Left lobe of liver (tissue), 2 donors: ENCODE results near the gene CX3CL1. TPM values are rescaled to one million over a fixed set of nuclear protein-coding genes. Genes with fewer than 3 reads are reported as not detected.
"Not testable (repeated sequence)": the region's sequence is repeated elsewhere in the genome, so short reads cannot be mapped to it uniquely, and the experiment has no call there.

ENCODE experiments used
- ATAC-seq: fragments of 200-7000 bp; cut with Tn5 transposase; one replicate; pipeline ENCODE4 v1.9.1; 2020; ENCODE audit warnings: mild to moderate bottlenecking, moderate library complexity
- DNase-seq: peaks from one replicate; pipeline ENCODE4 v3.0.0-alpha.2; 2020; ENCODE audit warnings: low spot score
- total RNA-seq: library from RNA; stranded (reverse); gene quantifications from one replicate; pipeline ENCODE4 v1.2.1, GENCODE V29; 2021
- donor health status: DM: no; HTN: no; CAD: no; lungs with moderate emphysema.
- donor health status: DM: no; HTN: yes; CAD: no.

Gene CX3CL1
- total RNA-seq, 1 donor from 2014 or later = 13.8 TPM

DNA sequence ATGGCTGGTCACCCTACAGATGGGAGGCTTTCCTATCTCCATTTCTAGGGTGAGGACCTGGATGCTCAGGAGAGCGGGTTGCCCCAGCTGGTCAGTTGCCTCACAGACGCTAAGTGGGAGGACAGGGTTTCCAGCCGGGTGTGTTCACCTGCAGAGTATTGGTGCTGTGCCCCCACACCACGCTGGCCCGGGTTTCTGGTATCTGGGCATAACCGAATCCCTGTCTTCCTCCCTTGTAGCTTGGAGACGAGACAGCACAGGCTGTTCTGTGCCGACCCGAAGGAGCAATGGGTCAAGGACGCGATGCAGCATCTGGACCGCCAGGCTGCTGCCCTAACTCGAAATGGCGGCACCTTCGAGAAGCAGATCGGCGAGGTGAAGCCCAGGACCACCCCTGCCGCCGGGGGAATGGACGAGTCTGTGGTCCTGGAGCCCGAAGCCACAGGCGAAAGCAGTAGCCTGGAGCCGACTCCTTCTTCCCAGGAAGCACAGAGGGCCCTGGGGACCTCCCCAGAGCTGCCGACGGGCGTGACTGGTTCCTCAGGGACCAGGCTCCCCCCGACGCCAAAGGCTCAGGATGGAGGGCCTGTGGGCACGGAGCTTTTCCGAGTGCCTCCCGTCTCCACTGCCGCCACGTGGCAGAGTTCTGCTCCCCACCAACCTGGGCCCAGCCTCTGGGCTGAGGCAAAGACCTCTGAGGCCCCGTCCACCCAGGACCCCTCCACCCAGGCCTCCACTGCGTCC is 9.7 kb downstream of the CX3CL1 start:
- ATAC-seq (no peak), DNase-seq (no peak)

DNA sequence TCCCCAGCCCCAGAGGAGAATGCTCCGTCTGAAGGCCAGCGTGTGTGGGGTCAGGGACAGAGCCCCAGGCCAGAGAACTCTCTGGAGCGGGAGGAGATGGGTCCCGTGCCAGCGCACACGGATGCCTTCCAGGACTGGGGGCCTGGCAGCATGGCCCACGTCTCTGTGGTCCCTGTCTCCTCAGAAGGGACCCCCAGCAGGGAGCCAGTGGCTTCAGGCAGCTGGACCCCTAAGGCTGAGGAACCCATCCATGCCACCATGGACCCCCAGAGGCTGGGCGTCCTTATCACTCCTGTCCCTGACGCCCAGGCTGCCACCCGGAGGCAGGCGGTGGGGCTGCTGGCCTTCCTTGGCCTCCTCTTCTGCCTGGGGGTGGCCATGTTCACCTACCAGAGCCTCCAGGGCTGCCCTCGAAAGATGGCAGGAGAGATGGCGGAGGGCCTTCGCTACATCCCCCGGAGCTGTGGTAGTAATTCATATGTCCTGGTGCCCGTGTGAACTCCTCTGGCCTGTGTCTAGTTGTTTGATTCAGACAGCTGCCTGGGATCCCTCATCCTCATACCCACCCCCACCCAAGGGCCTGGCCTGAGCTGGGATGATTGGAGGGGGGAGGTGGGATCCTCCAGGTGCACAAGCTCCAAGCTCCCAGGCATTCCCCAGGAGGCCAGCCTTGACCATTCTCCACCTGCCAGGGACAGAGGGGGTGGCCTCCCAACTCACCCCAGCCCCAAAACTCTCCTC is 10.4 kb downstream of the CX3CL1 start:
- no peak for ATAC-seq
- no peak for DNase-seq

DNA sequence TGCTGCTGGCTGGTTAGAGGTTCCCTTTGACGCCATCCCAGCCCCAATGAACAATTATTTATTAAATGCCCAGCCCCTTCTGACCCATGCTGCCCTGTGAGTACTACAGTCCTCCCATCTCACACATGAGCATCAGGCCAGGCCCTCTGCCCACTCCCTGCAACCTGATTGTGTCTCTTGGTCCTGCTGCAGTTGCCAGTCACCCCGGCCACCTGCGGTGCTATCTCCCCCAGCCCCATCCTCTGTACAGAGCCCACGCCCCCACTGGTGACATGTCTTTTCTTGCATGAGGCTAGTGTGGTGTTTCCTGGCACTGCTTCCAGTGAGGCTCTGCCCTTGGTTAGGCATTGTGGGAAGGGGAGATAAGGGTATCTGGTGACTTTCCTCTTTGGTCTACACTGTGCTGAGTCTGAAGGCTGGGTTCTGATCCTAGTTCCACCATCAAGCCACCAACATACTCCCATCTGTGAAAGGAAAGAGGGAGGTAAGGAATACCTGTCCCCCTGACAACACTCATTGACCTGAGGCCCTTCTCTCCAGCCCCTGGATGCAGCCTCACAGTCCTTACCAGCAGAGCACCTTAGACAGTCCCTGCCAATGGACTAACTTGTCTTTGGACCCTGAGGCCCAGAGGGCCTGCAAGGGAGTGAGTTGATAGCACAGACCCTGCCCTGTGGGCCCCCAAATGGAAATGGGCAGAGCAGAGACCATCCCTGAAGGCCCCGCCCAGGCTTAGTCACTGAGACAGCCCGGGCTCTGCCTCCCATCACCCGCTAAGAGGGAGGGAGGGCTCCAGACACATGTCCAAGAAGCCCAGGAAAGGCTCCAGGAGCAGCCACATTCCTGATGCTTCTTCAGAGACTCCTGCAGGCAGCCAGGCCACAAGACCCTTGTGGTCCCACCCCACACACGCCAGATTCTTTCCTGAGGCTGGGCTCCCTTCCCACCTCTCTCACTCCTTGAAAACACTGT is 11.3 kb downstream of the CX3CL1 start:
- DNase-seq (no peak), ATAC-seq (peak; percentile 11)

DNA sequence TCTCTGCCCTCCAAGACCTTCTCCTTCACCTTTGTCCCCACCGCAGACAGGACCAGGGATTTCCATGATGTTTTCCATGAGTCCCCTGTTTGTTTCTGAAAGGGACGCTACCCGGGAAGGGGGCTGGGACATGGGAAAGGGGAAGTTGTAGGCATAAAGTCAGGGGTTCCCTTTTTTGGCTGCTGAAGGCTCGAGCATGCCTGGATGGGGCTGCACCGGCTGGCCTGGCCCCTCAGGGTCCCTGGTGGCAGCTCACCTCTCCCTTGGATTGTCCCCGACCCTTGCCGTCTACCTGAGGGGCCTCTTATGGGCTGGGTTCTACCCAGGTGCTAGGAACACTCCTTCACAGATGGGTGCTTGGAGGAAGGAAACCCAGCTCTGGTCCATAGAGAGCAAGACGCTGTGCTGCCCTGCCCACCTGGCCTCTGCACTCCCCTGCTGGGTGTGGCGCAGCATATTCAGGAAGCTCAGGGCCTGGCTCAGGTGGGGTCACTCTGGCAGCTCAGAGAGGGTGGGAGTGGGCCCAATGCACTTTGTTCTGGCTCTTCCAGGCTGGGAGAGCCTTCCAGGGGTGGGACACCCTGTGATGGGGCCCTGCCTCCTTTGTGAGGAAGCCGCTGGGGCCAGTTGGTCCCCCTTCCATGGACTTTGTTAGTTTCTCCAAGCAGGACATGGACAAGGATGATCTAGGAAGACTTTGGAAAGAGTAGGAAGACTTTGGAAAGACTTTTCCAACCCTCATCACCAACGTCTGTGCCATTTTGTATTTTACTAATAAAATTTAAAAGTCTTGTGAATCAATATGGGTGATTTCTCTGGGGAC is 12.2 kb downstream of the CX3CL1 start:
- DNase-seq (no peak), ATAC-seq (peak; percentile 24)

DNA sequence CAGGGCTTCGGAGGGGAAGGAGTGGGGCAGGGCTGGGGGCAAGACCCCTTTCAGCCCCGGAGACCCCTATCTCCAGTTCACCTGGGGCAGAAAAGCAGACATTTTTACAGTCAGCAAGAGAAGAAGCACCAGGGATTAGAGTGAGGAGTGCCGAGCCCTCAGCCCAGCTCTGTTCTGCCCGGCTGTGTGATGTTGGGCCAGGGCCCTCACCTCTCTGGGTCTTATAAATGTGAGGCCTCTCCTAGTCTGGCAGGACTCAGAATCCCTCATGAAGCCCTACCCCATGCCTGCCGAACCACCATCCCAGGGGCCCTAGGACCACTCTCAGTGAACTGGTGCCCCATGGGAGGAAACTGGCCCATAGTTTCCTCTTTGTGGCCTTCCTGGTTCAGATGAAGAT is 12.8 kb downstream of the CX3CL1 start:
- no peak for DNase-seq
- ATAC-seq = no peak

GRCh38 chr16:57386381-57386951 is 14.2 kb downstream of the CX3CL1 start:
- no peak for DNase-seq
- no peak for ATAC-seq

DNA sequence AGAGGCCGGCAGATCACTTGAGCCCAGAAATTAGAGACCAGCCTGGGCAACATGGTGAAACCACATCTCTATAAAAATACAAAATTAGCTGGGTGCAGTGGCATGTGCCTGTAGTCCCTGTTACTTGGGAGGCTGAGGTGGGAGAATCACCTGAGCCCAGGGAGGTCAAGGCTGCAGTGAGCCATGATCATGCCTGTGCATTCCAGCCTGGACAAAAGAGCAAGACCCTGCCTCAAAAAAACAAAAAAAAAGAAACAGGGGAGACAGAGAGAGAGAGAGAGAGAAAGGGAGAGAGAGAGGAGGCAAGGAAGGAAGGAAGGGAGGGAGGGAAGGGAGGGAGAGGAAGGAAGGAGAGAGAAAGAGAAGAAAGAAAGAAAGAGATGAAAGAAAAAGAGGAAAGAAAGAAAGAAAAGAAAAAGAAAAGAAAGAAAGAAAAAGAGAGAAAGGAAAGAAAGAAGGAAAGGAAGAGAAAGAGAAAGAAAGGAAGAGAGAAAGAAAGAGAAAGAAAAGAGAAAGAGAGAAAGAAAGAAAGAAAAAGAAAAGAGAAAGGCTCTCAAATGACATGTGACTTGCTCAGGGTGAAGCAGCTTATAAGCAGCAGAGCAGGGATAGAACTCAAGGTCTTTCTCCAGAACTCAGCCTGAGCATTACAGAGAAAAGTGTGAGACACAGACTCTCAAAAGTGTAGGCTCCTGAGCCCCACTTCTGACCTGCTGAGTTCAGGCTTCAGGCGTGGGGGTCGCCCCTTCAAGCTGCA is 15.5 kb downstream of the CX3CL1 start:
- ATAC-seq (no peak), DNase-seq (no peak)

GRCh38 chr16:57388359-57389086 is 16.2 kb downstream of the CX3CL1 start:
- ATAC-seq (no peak), DNase-seq (no peak)

GRCh38 chr16:57389087-57389468 is 16.8 kb downstream of the CX3CL1 start:
- DNase-seq (no peak), ATAC-seq (no peak)

DNA sequence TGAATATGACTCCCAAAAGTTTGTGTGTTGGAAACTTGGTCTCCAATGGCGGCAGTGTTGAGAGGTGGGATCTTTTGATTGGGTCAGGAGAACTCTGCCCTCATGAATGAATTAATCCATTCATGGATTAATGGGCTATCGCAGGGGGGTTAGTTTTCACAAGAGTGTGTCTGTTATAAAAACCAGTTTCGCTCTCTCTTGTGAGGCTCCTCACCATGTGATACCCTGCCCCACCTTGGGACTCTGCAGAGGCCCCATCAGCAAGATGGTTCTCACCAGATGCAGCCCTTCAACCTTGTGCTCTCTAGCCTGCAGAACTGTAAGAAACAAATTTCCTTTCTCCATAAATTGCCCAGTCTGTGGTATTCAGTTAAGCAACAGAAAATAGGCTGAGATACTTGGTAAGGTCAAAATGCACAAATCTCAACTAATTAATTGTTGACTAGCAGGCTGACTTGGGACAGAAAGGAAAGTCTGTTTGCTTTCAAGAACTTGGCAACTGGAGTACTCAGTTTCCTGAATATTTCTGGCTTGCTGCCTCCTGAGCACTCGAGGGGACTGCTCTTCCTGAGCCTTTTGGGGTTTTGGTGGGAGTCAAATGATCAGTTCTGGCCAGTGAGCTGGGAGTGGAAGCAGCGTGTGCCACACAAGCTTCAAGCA is 18.5 kb downstream of the CX3CL1 start:
- DNase-seq (no peak), ATAC-seq (no peak)

- no peak for DNase-seq
- no peak for ATAC-seq
Observed at GRCh38 chr16:57391300-57391699, 19.0 kb downstream of the CX3CL1 start.

- no peak for ATAC-seq
Observed at GRCh38 chr16:57391708-57392107, 19.4 kb downstream of the CX3CL1 start.

DNA sequence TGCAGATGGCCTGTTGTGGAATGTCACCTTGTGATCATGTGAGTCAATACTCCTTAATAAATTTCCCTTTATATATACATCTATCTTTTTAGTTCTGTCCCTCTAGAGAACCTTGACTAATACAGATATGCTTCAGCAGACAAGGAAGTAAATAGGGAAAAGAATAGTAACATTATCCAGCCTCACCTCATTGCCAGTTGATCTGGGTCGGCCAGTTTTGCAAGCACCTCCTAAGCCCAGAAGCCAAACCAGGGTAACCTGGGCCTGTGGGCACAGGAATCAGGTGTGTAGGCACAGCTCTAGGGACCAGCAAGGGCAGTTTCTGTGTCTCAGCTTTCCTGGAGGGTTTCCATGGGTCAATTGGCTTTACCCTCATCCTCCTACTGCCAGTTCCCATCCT is 20.4 kb downstream of the CX3CL1 start:
- ATAC-seq (no peak), DNase-seq (no peak)

More at GRCh38 chr16:57391708-57392107, 19.4 kb downstream of the CX3CL1 start:
- DNase-seq = no peak

DNA sequence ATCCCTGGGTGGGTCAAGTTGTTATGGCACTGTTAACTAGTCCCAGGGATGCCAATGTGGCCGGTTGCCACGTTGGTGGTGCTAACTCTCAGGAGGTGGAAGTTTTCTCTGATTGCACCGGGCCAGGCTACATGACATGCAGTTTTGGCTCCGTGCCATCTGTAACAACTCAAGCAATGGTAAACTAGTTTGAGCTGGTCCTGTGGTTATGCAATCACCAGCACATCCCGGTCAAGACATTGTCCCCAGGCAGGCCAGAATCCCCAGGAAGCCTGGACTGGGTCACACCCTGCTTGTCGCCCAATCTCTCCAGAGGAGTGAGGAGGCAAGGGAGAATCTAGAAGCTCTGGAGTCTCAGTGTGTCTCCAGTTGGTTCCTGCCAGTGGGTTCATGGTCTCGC is 22.2 kb downstream of the CX3CL1 start:
- ATAC-seq = no peak
- DNase-seq = no peak

- ATAC-seq (no peak), DNase-seq (no peak)
Observed at GRCh38 chr16:57395026-57395425, 22.7 kb downstream of the CX3CL1 start.

DNA sequence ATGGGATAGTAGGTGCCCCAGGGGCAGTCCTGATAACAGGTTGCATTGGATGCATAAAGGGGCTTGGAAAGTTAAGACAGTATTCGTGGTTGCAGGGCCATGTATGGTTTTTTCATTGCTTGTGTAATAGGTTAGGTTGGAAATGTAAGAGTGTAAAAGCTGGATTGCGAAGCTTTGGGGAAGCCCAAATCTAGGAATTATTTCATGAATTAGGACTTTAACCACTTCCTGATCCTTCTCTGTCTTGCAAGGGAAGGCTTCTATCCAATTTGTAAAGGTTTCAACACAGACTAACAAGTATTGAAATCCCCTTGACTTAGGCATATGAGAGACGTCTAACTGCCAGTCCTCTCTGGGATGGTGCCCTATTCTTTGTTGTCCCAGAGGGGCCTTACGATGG is 24.5 kb downstream of the CX3CL1 start:
- no peak for DNase-seq
- ATAC-seq = no peak

DNA sequence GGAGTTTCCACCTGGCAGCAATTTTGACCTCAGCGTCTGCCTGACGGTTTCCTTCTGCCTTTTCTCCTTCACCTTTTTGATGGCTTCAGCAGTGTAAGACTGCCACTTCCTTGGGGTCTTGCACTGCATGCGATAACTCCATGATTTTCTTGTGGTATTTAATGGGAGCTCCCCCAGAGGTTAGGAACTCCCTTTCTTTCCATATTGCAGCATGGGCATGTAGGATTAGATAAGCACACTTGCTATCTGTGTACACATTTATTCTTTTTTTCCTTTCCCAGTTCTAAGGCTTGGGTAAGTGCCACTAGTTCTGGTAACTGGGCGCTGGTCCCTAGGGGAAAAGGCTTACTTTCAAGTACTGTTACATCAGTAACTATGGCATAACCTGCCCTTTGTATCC is 25.2 kb downstream of the CX3CL1 start:
- not testable (repeated sequence) for ATAC-seq, DNase-seq
